Effector memory CD8-positive, alpha-beta T cell (primary cell): ENCODE results near the gene EP400.

Source experiments
- ATAC-seq: fragments of 150-1000 bp; cut with Tn5 transposase; replicated peaks from 2 replicates; pipeline ENCODE4 v1.10.0; 2021; ENCODE audit warnings: mild to moderate bottlenecking, moderate library complexity
- DNase-seq, 3 experiments: peaks; one replicate each; pipeline ENCODE4 v3.0.0; 2021
- H3K27ac Mint-ChIP-seq, 2 donors: one replicate each; pipeline ENCODE4 v1.8.0; 2022; ENCODE audit warnings: mild to moderate bottlenecking in 2 of 2, mixed read lengths in 2 of 2, moderate library complexity in 2 of 2
- H3K27me3 Mint-ChIP-seq, 2 donors: one replicate each; pipeline ENCODE4 v1.8.0; 2022; ENCODE audit warnings: mixed read lengths in 2 of 2
- H3K36me3 Mint-ChIP-seq: one replicate; pipeline ENCODE4 v1.8.0; 2022; ENCODE audit warnings: mild to moderate bottlenecking, moderate library complexity, mixed read lengths; ENCODE audit not compliant: insufficient read depth
- H3K4me1 Mint-ChIP-seq, 2 donors: one replicate each; pipeline ENCODE4 v1.8.0; 2022; ENCODE audit warnings: low read depth in 2 of 2, mixed read lengths in 2 of 2
- H3K4me3 Mint-ChIP-seq, 2 donors: one replicate each; pipeline ENCODE4 v1.8.0; 2022; ENCODE audit warnings: mild to moderate bottlenecking in 2 of 2, mixed read lengths in 2 of 2, moderate library complexity in 2 of 2
- H3K9me3 Mint-ChIP-seq, 2 donors: one replicate each; pipeline ENCODE4 v1.8.0; 2022; ENCODE audit warnings: mixed read lengths in 2 of 2
- total RNA-seq, 9 experiments: gene quantifications; one replicate each; lab custom pipeline; 2026; lab: John Stamatoyannopoulos, UW

EP400 gene, protein sequence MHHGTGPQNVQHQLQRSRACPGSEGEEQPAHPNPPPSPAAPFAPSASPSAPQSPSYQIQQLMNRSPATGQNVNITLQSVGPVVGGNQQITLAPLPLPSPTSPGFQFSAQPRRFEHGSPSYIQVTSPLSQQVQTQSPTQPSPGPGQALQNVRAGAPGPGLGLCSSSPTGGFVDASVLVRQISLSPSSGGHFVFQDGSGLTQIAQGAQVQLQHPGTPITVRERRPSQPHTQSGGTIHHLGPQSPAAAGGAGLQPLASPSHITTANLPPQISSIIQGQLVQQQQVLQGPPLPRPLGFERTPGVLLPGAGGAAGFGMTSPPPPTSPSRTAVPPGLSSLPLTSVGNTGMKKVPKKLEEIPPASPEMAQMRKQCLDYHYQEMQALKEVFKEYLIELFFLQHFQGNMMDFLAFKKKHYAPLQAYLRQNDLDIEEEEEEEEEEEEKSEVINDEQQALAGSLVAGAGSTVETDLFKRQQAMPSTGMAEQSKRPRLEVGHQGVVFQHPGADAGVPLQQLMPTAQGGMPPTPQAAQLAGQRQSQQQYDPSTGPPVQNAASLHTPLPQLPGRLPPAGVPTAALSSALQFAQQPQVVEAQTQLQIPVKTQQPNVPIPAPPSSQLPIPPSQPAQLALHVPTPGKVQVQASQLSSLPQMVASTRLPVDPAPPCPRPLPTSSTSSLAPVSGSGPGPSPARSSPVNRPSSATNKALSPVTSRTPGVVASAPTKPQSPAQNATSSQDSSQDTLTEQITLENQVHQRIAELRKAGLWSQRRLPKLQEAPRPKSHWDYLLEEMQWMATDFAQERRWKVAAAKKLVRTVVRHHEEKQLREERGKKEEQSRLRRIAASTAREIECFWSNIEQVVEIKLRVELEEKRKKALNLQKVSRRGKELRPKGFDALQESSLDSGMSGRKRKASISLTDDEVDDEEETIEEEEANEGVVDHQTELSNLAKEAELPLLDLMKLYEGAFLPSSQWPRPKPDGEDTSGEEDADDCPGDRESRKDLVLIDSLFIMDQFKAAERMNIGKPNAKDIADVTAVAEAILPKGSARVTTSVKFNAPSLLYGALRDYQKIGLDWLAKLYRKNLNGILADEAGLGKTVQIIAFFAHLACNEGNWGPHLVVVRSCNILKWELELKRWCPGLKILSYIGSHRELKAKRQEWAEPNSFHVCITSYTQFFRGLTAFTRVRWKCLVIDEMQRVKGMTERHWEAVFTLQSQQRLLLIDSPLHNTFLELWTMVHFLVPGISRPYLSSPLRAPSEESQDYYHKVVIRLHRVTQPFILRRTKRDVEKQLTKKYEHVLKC (N-terminal part only)
- 61.4 to 241 (median 90.8) reads per million in 9 experiments for total RNA-seq

DNA sequence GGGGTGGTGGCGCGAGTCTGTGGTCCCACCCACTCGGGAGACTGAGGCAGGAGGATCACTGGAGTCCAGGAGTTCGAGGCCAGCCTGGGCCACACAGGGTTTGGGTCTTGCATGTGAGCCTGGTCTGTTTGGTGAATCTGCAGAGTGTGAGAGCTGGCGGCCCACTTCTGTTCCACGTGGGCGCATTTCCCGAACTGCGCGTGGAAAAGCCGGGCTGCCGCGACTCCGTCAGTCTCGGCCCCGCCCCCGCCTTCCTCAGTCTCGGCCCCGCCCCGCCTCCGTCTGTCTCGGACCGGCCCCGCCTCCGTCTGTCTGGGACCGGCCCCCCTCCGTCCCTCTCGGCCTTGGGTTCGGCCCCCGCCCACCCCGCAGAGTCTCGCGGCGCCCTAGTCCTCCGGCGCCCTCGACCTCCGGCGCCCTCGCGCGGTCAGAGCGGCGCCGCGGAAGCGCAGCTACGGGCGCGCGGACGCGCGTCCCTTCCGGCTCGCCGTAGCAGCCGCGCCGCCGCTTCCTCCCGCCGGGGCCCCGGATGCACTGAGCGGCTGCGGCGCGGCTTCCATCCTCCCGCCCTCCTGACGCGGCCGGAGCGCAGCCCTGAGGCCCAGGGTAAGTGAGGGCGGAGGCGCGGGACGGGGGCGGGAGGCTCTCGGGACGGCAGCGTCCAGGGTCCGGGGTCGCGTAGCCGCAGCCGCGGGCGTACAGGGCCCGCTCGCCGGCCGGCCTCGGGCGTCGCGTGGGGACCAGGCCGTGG lies at the start of gene EP400:
Gene EP400, plus strand, starts transcription at position 512 of the 751 bp plus-strand sequence. CDS start 10,678 bp downstream, outside the sequence.
- ATAC-seq (peak; percentile 89), DNase-seq (peak; percentile 88 to 92 (median 92))
- Mint-ChIP-seq H3K4me3 (peak within 1 kb of the TSS; percentile 86 to 87), H3K27me3 (no peaks in the 10 kb centered on the region), H3K36me3 (peaks cover 22% of the 10 kb centered on the region), H3K4me1 (peaks cover 17 to 22% of the 10 kb centered on the region in 2 donors), H3K27ac (peak within 1 kb of the TSS; percentile 89), H3K9me3 (no peaks in the 10 kb centered on the region)

- peaks cover 14% of the 10 kb centered on the region for H3K36me3 Mint-ChIP-seq
- H3K4me3 Mint-ChIP-seq = no peak overlapping the region
- DNase-seq (no peak), ATAC-seq (no peak)
- H3K27me3 Mint-ChIP-seq = no peaks in the 10 kb centered on the region
- peak overlapping the region in 1 of 2 donors; percentile 35 for H3K27ac Mint-ChIP-seq
- no peaks in the 10 kb centered on the region for H3K9me3 Mint-ChIP-seq
- peaks cover 29 to 32% of the 10 kb centered on the region in 2 donors for H3K4me1 Mint-ChIP-seq
These were observed 49.3 kb upstream of the EP400 start for GRCh38 chr12:131900397-131900796.

DNA sequence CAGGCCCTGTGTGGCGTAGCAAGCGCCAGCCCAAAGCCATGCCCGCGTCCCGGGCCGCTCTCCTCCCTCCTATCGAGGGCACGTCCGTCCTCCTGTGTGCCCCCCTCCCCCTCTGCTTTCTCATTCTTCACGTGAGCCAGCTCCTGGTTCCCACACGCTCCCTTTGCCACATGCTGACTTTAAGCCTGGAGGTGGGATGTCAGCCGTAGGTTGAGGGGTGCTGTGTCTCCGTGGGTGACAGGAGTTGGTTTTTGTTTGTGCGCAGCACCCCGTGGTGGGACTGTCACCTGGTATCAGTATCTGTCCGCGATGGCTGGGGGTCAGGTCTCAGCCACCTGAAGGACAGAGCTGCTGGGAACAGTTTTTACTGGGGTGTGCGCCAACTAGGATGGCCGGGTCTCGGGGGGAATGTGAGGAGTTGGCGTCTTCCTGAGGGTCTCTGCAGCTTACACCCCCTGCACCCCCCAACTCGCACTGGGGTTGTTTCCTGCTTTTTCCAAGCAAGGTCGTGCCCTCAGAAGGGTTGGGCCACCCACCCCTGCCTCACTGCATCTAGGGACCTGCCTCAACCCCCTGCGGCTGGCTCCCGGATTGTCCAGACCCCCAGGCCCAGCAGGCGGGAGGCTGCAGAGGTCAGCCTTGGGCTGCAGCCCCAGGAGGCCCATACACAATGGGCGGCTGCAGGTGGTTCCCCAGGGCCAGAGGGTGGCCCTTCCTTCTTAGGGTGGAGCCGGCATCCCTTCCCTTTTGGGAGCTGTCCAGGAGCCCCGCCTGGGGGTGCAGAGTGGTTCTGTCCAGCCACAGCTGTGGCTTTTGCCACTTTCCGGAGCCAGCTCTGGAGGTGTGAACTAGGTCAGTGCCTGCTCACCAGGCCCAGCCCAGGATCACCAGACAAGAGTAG lies 48.1 kb upstream of the EP400 start:
- no peaks in the 10 kb centered on the region for H3K9me3 Mint-ChIP-seq
- H3K4me3 Mint-ChIP-seq = no peak overlapping the region
- DNase-seq (no peak), ATAC-seq (no peak)
- H3K27ac Mint-ChIP-seq = no peak overlapping the region
- peaks cover 27 to 29% of the 10 kb centered on the region in 2 donors for H3K4me1 Mint-ChIP-seq
- H3K27me3 Mint-ChIP-seq = no peaks in the 10 kb centered on the region
- H3K36me3 Mint-ChIP-seq = peaks cover 17% of the 10 kb centered on the region

GRCh38 chr12:131902332-131903241 lies 47.2 kb upstream of the EP400 start:
- H3K27ac Mint-ChIP-seq = no peak overlapping the region
- H3K27me3 Mint-ChIP-seq = no peaks in the 10 kb centered on the region
- H3K9me3 Mint-ChIP-seq = no peaks in the 10 kb centered on the region
- no peak for DNase-seq
- ATAC-seq = no peak
- no peak overlapping the region for H3K4me3 Mint-ChIP-seq
- H3K4me1 Mint-ChIP-seq = peaks cover 23 to 29% of the 10 kb centered on the region in 2 donors
- H3K36me3 Mint-ChIP-seq = peaks cover 13% of the 10 kb centered on the region

DNA sequence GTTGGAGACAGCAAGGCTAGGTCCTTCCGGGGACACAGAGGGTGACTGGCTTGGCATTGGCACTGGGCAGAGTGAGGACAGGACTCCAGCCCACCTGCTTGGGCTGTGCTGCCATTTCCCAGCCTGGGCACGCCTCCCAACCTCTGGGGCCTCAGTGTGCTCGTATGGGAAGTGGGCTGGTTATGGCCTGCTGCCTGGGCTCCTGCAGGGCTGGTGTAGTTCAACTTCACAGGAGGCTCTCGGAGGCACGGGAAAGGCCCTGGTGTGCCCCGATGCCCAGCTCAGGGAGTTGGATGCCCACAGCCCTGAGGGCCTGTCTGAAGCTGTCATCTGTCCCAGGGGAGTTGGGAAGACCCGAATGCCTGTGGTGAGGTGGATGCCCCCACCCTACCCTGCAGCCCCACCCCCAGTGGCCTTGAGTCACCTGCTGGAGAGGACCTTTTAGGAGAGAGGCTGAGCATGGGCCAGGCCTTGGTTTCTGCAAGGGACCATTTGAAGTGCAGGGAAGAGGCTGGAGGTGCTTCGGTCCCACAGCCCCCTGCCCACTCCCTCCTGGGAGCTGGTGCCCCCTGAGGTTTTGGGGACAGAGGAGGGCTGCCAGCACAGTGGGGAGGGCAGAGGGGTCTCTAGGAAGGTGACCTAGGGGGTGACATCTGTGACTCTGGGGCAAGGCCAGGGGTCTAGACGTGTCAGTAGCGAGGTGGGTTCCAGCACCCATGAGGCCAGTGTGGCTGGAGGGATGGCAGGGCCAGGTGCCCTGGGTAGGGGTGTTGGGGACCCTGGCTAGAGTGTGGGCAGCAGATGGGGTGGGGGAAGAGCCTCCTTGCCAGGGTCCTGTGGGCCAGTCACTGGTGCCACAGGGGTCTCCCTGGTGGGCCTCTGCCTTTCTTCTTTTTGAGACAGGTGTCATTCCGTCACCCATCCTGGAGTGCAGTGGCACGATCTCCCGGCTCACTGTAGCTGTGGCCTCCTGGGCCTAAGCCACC lies 46.2 kb upstream of the EP400 start:
- Mint-ChIP-seq H3K27ac (peak overlapping the region; percentile 38 to 88), H3K27me3 (no peaks in the 10 kb centered on the region), H3K36me3 (peaks cover 11% of the 10 kb centered on the region), H3K9me3 (no peaks in the 10 kb centered on the region), H3K4me1 (peaks cover 23 to 29% of the 10 kb centered on the region in 2 donors), H3K4me3 (no peak overlapping the region)
- DNase-seq = no peak
- ATAC-seq = no peak

DNA sequence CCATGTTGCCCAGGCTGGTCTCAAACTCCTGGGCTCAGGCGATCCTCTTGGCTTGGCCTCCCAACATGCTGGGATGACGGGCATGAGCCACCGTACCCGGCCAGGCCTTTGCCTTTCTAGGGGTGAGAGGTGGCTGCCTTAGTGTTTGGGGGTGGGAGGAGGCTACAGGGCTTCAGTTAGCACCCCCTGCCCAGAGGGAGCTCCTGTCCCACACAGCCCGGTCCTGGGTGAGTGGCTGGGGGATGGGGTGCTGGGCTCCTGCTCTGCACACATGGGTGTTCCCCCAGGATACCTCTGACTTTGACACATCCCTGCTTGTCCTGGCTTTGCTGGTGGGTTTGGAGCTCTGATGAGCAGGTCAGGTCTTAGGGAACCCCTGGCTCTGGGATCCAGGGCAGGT lies 45.4 kb upstream of the EP400 start:
- Mint-ChIP-seq H3K27me3 (no peaks in the 10 kb centered on the region), H3K36me3 (peaks cover 15% of the 10 kb centered on the region), H3K4me3 (no peak overlapping the region), H3K9me3 (no peaks in the 10 kb centered on the region), H3K27ac (peak overlapping the region in 1 of 2 donors; percentile 88), H3K4me1 (peaks cover 23 to 29% of the 10 kb centered on the region in 2 donors)
- DNase-seq = no peak
- no peak for ATAC-seq

GRCh38 chr12:131905081-131905629 lies 44.6 kb upstream of the EP400 start:
- Mint-ChIP-seq H3K27me3 (no peaks in the 10 kb centered on the region), H3K9me3 (no peaks in the 10 kb centered on the region), H3K4me3 (no peak overlapping the region), H3K36me3 (peaks cover 20% of the 10 kb centered on the region), H3K4me1 (peaks cover 21 to 27% of the 10 kb centered on the region in 2 donors), H3K27ac (peak overlapping the region in 1 of 2 donors; percentile 88)
- ATAC-seq (no peak), DNase-seq (no peak)

GRCh38 chr12:131905630-131906091 lies 44.1 kb upstream of the EP400 start:
- H3K27ac Mint-ChIP-seq = peak overlapping the region in 1 of 2 donors; percentile 88
- ATAC-seq = no peak

DNA sequence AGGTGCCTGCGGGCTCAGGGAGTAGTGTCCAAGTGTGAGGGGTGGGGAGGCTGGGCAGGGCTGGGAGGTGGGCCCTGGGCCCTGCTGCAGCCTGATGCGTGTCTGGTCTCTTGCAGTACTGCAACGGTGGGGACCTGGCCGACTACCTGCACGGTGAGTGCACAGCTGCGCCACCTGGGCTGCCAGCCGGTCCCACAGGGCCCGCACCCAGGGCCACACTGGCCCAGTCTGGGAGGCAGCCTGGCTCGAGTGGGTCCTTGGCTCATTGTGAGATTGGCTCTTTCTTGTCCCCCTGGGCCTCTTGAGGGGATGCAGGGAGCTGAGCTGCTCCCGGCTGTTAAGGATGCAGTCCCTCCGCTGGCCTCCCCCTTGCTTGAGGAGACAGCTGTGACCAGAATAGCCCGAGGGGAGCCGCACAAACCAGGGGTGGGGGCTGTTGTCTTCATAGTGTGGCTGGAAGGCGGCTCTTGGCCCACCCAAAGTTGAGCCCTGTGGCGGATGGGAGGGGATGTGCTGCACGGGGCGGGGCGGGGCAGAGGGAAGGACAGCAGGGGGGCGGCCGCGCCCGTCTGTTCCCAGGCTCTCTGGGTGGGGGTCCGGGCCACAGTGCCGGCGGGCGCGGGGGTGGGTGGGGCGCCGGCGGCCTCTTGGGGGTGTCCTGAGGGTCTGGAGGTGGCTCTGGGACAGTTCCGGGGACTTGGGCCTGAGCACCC lies 42.2 kb upstream of the EP400 start:
- Mint-ChIP-seq H3K4me1 (peaks cover 9 to 18% of the 10 kb centered on the region in 2 donors), H3K4me3 (no peak overlapping the region), H3K36me3 (peaks cover 21% of the 10 kb centered on the region), H3K9me3 (no peaks in the 10 kb centered on the region), H3K27me3 (no peaks in the 10 kb centered on the region), H3K27ac (peak overlapping the region in 1 of 2 donors; percentile 20)
- no peak for DNase-seq
- no peak for ATAC-seq

More at GRCh38 chr12:131905630-131906091, 44.1 kb upstream of the EP400 start:
- Mint-ChIP-seq H3K4me3 (no peak overlapping the region), H3K4me1 (peaks cover 19 to 23% of the 10 kb centered on the region in 2 donors), H3K9me3 (no peaks in the 10 kb centered on the region), H3K36me3 (peaks cover 26% of the 10 kb centered on the region), H3K27me3 (no peaks in the 10 kb centered on the region)
- no peak for DNase-seq
